HG03442 (cell line): ENCODE measurements around the gene FMN1.

Source experiments
- ATAC-seq: cut with Tn5 transposase; IDR thresholded peaks from one replicate; pipeline ENCODE4 v1.9.1; 2021; ENCODE audit warnings: mild to moderate bottlenecking, moderate library complexity; ENCODE audit not compliant: unreplicated experiment

Gene FMN1

GRCh38 chr15:33066584-33066983 is 127.9 kb downstream of the FMN1 start:
- ATAC-seq, result no peak

GRCh38 chr15:33064878-33065277 is 129.6 kb downstream of the FMN1 start:
- no peak for ATAC-seq

GRCh38 chr15:33059184-33059583 is 135.3 kb downstream of the FMN1 start:
- no peak for ATAC-seq

DNA sequence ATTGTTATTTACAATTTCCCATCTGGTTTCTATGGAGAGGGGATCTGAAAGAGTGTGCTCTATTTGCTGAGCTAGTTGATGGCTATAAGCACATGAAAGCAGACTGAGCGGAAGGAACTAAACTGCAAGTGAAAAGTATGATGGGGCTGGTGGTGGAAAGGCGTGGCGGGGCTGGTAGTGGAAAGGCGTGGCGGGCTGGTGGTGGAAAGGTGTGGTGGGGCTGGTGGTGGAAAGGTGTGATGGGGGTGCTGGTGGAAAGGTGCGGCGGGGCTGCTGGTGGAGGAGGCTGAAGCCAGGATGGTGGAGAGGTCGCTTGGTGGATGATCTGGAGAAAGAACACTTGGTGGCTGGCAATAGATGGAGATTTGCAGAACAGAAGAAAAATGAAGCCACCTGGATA is 136.7 kb downstream of the FMN1 start:
- no peak for ATAC-seq

DNA sequence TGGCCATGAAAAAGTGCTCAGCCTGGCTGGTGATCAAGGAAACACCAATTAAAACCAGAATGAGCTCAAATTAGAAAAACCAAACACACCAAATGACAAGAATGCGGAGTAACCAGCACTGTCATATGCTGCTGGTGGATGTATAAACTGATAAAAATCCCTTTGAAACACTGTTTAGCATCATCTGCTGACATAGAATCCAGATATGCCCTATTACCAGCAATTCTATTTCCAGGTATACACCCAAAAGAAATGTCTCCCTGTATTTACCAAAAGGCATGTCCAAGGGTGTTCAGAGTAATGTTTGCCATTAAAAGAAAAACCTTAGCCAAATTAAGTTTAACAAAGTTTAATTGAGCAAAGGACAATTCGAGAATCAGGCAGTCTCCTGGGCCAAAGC is 138.6 kb downstream of the FMN1 start:
- no peak for ATAC-seq

DNA sequence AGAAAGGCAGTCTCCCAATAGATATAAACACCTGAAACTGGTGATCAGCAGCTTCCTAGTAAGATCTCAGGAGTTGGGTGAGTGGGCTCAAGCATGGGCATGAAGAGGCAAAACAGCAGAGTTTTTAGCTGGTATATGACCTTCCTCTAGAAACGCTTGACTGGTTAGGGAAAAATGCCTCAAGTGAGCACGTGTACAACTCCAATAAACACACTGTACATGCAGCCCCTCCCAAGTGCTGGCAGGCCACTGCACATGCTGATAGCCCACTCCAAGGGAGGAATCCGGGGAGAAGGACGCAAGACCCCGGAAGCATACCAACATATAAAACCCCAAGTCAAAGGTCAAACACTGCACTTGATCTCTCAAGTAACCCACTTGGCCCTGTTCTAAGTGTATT is 143.0 kb downstream of the FMN1 start:
- ATAC-seq, result no peak

- no peak for ATAC-seq
Measured at GRCh38 chr15:33048255-33048654, 146.3 kb downstream of the FMN1 start.

DNA sequence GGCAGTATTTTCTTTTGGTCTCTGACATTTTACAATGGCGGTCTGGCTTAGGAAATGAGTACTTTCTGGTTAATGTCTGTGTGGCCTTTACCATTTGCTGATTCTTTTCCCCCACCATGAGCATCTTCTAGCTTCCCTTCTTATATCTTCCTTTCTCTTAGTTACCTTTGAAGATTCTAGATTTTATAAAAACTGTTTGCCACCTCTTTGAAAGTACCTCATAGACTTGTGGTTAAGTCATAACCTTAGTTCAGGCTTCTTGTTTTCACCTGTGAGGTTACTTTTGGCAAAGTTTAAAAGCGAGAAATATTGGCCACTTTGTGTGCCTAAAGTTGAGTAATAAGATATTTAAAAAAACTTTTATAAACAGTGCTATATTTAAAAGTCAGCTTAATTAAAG is 147.4 kb downstream of the FMN1 start:
- ATAC-seq, result no peak

GRCh38 chr15:33046329-33046728 is 148.2 kb downstream of the FMN1 start:
- ATAC-seq, result no peak

DNA sequence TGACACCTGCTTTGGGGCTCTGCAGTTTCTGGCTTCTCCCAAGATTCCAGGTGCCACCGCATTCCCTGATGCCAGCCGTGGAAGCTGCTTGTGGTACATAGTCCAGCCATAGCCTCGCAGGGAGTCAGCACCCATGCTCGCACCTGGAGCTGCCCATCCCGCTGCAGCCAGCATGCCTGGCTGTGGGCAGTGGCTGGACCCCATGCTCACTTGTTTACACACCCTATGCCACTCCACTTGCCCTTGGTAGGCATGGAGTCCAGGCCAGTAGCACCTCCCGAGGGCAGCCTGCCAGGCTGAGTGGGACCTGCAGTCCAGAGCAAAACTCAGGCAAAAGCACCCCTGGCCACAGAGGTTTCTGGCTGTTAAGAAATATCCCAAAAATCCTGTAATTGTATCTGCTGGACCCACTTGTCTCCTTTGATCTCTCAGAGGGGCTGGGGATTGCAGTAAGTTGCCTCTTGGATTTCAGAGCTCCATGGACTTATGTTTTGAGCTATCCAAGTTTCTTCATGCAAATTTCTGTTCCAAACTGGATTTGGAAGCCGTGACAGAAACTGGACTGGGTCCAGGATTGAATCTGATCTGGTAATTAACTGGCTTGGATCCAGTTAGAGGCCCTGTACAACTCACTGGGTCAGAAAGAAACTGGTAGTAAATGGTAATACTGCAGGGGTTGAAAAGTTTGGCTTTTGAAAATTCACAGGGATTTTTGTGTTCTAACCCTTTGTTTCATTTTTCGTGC is 149.3 kb downstream of the FMN1 start:
- no peak for ATAC-seq

DNA sequence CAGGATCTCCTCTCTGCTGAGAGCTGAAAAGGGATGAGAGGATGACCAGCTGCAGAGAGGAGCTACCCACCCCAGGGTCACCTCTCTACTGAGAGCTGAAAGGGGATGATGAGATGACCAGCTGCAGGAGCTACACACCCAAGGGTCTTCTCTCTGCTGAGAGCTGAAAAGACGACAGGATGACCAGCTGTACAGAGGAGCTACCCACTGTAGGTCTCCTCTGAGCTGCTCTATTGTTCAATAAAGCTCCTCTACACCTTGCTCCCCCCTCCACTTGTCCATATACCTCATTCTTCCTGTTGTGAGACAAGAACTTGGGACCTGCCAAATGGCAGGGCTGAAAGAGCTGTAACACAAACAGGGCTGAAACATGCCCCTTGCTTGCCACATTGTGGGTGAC is 149.9 kb downstream of the FMN1 start:
- no peak for ATAC-seq

GRCh38 chr15:33043636-33044035 is 150.9 kb downstream of the FMN1 start:
- no peak for ATAC-seq

GRCh38 chr15:33040496-33040895 is 154.0 kb downstream of the FMN1 start:
- no peak for ATAC-seq

- ATAC-seq, result no peak
Measured at GRCh38 chr15:33034588-33034987, 159.9 kb downstream of the FMN1 start.

DNA sequence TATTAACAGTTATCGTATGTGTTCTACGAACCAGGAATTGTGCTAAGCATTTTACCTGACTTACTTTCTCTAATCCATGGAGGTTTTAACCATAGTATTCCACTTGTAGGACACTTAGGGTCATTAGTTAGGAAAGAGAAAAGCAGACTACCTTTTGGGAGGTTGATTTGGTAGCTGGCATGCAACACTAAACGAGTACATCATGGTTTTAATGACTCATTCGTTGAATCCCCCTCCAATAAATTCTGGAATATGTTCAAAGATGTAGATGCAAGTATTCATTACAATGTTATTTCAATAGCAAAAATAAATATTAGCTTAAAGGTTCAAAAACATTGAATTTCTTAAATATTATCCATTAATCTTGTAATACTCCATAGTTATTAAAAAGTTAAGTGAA is 162.5 kb downstream of the FMN1 start:
- ATAC-seq, result no peak

GRCh38 chr15:33031324-33031821 is 163.1 kb downstream of the FMN1 start:
- ATAC-seq, result no peak

GRCh38 chr15:33030315-33030714 is 164.2 kb downstream of the FMN1 start:
- no peak for ATAC-seq

- ATAC-seq, result no peak
Measured at GRCh38 chr15:33029109-33029652, 165.3 kb downstream of the FMN1 start.

DNA sequence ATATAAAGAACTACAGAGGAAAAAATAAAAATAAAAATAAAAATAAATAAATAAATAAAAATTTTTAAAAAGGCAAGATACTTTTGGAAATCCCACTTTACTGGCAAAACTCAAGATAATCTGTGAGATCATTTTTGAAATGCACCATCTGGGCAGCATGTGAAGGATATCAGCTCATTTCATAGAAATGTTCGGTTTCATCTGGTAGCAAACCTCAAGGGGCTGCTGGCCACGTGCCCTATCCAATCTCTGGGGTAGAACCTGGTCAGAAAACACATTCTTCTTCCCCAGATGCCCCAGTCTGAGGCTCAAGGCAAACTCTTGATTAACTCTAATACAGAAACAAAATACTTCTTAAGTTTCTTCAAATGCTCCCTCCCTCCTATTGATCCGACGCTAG is 166.0 kb downstream of the FMN1 start:
- ATAC-seq, result no peak

DNA sequence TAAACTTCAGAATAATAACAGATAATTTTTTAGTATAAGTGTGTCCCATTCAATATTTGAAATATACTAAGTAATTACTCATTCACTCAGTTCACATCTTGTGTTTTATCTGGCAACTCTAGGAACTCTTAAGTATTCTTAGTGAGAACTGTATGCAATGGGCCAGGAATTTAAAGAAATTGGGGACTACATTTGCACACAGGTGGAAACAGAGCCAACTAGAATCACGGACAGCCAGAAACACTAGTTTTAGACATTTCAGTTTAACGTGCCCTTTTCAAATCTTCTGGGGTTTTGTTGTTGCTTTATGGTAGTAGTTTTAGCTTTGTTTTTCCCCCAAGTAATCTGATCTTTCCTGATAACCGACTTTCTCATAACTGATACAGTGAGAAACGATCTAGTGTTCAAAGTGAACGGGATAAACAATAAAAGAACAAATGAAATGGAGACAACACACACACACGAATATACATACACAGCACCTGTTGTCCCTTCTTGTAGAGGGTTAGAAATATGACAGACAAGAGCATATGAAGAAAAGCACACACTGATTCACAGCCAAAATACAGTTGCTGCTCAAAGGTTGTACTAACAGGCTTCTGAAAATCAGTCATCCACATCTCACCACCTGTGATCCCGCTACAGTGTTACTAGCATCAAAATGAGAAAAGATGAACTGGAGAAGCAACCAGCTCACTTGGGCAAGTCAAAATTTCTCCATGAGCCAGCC is 167.0 kb downstream of the FMN1 start:
- ATAC-seq, result no peak

GRCh38 chr15:33026614-33027013 is 167.9 kb downstream of the FMN1 start:
- no peak for ATAC-seq

DNA sequence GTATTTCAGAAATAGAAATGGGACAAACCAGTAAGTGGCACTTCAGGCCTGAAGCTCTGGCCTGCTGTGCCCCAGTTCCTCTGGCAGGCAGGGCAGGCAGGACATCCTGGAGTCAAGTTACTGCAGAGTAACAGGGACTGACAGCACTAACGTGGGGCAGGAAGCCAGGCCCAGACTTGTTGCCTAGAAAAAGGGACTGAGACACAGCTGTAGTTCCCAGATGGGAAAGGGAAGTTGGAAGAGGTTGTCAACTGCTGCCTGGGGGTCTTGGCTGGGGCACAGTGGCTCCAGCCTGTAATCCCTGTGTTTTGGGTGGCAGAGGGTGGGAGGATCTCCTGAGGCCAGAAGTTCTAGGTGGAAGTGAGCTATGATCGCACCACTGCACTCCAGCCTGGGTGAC is 171.9 kb downstream of the FMN1 start:
- no peak for ATAC-seq
